Measurements from ENCODE around the gene FGFRL1.

DNA sequence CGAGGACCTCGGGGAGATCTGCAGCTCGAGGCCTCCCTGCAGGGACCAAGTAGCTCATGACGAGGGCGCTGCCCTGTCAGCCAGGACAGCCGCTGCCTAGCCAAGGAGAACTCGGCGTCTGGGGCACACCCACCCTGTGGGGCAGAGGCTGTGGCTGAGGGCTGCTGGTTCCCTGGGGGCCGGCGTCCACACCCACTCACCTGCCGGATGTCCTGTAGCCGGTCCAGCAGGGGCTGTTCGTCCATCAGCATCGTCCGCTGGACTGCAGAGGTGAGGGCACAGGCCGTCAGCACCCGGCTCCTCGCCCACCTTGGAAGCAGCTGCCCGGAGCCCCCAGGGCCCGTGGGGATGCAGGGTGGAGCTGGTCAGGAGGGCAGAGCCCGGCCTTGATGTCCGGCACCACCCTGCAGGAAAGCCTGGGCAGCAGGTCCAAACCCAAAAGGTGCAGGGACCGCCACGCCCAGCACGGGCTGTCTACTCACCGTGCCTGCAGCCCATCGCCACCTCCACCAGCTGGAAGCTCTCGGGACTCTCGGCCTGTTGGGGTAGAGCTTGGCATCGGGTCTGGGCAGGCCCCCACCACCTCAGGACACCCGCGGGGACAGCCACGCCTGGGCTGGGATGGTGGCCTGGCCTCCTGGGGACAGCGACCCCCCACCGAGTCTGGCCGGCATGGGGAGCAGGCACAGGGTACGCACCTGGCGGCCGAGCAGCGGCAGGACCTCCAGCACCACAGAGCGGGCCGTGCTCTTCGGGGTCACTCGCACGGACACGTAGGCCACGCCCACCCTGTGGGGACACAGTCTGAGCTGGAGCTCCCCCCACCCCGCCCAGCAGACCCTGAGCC, 44.9 kb upstream of the FGFRL1 start:
- no peak for TF ChIP-seq POLR2A (IDR thresholded peaks at IDR 0.05)
- TF ChIP-seq, protein P1, sequence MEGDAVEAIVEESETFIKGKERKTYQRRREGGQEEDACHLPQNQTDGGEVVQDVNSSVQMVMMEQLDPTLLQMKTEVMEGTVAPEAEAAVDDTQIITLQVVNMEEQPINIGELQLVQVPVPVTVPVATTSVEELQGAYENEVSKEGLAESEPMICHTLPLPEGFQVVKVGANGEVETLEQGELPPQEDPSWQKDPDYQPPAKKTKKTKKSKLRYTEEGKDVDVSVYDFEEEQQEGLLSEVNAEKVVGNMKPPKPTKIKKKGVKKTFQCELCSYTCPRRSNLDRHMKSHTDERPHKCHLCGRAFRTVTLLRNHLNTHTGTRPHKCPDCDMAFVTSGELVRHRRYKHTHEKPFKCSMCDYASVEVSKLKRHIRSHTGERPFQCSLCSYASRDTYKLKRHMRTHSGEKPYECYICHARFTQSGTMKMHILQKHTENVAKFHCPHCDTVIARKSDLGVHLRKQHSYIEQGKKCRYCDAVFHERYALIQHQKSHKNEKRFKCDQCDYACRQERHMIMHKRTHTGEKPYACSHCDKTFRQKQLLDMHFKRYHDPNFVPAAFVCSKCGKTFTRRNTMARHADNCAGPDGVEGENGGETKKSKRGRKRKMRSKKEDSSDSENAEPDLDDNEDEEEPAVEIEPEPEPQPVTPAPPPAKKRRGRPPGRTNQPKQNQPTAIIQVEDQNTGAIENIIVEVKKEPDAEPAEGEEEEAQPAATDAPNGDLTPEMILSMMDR (IDR thresholded peaks at IDR 0.05), result no peak

Data from testis (tissue), 2 donors.